ENCODE data around the gene OSBPL8.

DNA sequence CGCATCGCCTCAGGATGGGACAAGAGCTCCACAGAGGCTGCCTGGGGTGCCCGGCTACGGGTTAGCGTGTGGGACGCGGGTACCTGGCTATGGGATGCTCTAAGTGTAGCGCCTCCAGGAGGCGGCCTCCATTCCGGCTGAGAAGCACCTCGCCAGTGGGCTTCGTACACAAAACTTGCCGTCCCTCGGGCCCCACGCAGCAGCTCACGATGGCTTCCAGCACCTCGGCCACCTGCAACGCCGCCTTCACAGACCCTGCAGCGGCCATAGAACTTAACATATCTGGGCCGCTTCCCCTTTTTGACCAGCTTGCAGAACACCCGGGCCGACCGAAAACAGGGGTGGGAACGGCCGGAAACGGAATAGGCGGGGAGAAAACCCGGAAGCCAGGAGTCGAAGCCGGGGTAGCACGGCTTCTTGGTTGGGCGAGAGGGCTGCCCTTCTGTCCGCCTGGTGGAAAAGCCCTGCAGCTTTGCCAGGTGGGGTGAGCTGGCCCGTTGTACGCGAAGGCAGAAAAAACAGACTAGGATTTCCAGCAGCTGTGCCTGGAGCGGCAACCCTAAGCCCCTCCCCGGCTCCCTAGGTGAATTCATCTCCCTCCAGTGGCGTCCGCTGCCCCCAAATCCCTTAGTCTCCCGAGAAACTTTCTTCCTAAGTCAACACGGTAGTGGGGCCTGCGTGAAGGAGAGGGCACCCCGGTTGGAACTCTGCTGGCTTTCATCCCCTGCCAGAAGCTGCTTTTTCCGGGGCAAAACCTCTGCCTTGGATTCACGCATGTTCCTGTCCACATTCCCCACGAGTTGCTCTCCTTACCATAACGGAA, 211.3 kb downstream of the OSBPL8 start, which contains the start of gene BBS10:
- TF ChIP-seq BACH2 (CRISPR knock-in tag; IDR thresholded peaks at IDR 0.05; ENCODE audit: borderline replicate concordance): no peak
- TF ChIP-seq OSR1 (CRISPR knock-in tag; IDR thresholded peaks at IDR 0.05): no peak
- peak; percentile 27; the same call in 1 of the 2 replicates for TF ChIP-seq TCF4 (CRISPR knock-in tag; IDR thresholded peaks at IDR 0.05; ENCODE audit: borderline replicate concordance)
- no peak for TF ChIP-seq ZFP30 (CRISPR knock-in tag; IDR thresholded peaks at IDR 0.05)
- TF ChIP-seq, protein P1, sequence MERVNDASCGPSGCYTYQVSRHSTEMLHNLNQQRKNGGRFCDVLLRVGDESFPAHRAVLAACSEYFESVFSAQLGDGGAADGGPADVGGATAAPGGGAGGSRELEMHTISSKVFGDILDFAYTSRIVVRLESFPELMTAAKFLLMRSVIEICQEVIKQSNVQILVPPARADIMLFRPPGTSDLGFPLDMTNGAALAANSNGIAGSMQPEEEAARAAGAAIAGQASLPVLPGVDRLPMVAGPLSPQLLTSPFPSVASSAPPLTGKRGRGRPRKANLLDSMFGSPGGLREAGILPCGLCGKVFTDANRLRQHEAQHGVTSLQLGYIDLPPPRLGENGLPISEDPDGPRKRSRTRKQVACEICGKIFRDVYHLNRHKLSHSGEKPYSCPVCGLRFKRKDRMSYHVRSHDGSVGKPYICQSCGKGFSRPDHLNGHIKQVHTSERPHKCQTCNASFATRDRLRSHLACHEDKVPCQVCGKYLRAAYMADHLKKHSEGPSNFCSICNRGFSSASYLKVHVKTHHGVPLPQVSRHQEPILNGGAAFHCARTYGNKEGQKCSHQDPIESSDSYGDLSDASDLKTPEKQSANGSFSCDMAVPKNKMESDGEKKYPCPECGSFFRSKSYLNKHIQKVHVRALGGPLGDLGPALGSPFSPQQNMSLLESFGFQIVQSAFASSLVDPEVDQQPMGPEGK (CRISPR knock-in tag; IDR thresholded peaks at IDR 0.05; ENCODE audit: borderline replicate concordance): no peak
- TF ChIP-seq, protein P2, sequence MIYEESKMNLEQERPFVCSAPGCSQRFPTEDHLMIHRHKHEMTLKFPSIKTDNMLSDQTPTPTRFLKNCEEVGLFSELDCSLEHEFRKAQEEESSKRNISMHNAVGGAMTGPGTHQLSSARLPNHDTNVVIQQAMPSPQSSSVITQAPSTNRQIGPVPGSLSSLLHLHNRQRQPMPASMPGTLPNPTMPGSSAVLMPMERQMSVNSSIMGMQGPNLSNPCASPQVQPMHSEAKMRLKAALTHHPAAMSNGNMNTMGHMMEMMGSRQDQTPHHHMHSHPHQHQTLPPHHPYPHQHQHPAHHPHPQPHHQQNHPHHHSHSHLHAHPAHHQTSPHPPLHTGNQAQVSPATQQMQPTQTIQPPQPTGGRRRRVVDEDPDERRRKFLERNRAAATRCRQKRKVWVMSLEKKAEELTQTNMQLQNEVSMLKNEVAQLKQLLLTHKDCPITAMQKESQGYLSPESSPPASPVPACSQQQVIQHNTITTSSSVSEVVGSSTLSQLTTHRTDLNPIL (CRISPR knock-in tag; IDR thresholded peaks at IDR 0.05; ENCODE audit: low read depth): no peak
- TF ChIP-seq, protein P3, sequence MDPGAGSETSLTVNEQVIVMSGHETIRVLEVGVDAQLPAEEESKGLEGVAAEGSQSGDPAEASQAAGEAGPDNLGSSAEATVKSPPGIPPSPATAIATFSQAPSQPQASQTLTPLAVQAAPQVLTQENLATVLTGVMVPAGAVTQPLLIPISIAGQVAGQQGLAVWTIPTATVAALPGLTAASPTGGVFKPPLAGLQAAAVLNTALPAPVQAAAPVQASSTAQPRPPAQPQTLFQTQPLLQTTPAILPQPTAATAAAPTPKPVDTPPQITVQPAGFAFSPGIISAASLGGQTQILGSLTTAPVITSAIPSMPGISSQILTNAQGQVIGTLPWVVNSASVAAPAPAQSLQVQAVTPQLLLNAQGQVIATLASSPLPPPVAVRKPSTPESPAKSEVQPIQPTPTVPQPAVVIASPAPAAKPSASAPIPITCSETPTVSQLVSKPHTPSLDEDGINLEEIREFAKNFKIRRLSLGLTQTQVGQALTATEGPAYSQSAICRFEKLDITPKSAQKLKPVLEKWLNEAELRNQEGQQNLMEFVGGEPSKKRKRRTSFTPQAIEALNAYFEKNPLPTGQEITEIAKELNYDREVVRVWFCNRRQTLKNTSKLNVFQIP (CRISPR knock-in tag; IDR thresholded peaks at IDR 0.05; ENCODE audit: borderline replicate concordance, low read depth): no peak
